HG03342 (cell line): Measurements from ENCODE around the gene ZNG1A.
"Not testable (repeated sequence)": the region's sequence is repeated elsewhere in the genome, so short reads cannot be mapped to it uniquely, and the experiment has no call there.

Experiments
- ATAC-seq: cut with Tn5 transposase; IDR thresholded peaks from one replicate; pipeline ENCODE4 v1.9.1; 2021; ENCODE audit warnings: mild to moderate bottlenecking, moderate library complexity; ENCODE audit not compliant: unreplicated experiment

Gene ZNG1A

DNA sequence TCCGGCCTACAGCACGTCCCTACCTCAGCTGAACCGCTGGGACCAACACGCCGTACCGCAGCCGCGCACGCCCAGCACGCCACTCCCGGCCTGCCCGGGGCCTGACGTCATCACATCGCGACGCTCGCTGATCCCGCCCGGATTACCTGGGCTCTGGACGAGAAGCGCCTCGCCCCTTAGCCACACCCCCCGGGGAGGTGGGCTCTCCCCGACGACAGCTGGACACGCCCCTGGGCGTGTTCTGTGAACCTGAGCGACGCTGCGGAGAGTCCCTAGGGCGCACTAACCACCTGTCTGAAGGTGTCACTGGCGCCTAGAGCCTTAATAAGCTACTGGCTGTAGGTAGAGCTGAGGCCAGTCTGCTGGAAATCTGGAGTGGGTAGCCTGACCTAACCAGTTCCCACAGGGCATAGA is at the start of gene ZNG1A:
TSS of gene ZNG1A (minus strand) at position 87 of the 414 bp plus-strand sequence. CDS start 87 bp downstream, outside the sequence.
- not testable (repeated sequence) for ATAC-seq

DNA sequence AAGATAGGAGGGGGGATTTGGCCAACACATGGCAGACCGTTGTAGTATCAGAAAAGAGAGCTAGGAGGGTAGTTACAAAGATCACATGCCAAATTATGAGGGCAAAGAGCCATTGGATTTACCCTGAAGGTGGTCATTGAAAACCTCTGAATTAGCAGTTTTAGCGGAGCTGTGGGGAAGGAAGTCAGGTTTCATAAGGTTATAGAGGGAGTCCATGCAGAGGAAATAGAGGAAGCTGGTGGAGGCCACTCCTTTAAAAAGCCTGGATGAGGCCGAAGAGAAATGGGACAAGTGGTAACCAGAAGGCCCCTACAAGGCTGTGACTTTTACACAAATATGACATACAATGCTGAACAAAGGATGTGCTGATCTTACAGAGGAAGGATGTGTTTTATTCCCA is 49.0 kb upstream of the ZNG1A start:
- ATAC-seq, result no peak

DNA sequence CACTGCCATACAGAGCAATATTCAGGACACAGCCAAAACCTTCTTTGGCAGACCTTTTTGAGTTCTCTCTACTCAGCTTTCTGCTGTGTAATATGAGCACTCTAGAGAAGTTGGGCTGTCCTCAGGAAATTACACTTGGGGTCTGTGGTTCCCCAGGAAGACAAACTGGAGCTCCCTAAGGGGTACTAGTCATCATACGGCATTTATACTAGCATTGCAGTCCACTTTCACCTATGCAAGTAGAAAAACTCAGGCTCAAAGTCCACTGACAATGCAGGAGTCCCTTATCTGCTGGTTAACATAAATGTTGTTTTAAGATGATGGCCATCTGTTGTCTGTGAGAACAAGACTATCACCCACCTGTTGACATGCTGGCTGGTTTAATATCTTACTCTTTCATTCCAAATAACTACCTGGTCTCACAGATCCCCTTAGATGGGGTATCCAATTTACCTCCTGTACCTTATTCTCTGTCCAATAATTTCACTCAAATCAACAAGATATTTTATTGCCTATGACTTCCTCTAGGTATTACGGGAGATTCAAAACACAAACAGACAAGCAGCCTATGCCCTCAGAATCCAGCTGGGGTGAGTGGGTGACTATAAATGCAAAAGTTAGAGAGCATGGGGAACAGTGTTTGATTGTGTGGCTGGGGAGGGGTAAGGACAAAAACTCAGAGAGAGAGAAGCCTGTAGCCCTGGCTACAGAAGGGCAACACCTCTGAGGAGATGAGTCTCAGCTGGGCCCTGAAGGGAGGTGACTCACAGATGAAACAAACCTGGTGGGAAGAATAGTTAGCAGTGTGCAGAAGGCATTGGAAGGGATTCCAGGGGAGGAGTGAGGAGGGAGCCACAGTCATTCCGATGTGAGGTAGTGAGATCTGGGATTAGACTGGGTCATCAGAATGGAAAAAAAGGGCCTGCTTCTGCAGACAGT is 46.0 kb upstream of the ZNG1A start:
- no peak for ATAC-seq

DNA sequence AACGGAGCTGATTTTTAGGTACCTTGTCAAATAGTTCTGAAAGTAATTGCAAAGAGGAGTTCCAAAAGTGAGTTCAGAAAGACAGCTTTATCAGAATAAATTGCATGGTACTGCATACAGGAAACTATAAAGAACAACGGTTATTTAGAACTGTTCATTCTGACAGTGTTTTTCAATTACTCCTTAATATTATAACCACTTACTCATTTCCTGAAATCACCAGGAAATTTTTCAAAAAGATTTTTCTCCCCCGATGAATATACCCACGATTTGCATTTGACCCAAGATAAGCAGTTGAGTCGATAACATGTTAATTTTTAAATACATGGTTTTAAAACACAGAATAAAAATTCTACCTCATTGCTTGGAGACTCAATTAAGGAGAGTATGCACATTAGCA is 45.2 kb upstream of the ZNG1A start:
- no peak for ATAC-seq

DNA sequence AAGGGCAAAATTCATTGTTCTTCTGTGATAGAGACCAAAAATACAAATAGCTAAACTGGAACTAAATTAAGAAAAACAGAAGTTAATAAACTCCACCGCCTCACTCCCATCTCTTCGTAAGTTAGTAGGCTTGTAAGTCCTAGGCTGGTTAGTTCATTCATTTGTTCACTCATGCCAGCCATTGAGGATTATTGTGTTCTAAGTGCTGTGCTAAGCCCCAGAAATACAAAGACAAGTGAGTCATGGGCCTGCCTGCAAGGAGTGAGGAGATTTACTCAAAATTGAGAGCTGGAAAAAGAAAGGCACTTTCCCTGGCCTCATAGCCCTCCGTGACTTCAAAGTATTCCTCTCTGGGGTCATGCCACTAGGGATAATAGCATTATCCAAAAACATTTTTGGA is 44.3 kb upstream of the ZNG1A start:
- no peak for ATAC-seq

DNA sequence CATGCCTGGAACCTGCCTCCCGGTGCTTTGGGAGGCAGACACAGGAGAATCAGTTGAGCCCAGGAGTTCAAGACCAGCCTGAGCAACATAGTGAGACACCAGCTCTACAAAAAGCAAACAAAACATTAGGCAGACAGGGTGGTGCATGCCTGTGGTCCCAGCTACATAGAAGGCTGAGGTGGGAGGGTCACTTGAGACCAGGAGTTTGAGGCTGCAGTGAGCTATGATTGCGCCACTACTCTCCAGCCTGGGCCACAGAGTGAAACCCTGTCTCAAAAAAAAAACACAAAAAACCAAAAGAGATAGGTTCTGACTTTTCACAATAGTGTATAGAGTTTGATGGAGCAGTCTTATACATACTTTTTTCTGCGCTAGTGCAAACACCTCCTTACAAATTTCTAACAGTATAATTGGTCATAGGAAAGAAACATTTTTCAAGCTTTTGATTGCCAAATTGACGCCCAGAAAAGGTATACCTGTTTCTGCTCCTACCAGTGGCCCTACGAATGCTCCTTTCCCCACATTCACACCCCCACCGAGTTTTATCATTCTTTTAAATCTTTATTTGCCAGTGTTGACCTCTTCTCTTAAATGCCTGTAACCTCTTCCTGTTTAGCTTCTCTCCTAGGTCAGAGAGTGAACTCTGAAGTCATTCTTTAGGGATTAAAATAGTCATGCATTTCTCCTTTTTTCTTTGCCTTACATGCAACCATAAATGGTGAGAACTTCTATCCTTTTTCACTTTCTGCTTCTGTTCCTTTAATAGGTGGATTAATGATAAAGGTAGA is 43.3 kb upstream of the ZNG1A start:
- ATAC-seq, result no peak

DNA sequence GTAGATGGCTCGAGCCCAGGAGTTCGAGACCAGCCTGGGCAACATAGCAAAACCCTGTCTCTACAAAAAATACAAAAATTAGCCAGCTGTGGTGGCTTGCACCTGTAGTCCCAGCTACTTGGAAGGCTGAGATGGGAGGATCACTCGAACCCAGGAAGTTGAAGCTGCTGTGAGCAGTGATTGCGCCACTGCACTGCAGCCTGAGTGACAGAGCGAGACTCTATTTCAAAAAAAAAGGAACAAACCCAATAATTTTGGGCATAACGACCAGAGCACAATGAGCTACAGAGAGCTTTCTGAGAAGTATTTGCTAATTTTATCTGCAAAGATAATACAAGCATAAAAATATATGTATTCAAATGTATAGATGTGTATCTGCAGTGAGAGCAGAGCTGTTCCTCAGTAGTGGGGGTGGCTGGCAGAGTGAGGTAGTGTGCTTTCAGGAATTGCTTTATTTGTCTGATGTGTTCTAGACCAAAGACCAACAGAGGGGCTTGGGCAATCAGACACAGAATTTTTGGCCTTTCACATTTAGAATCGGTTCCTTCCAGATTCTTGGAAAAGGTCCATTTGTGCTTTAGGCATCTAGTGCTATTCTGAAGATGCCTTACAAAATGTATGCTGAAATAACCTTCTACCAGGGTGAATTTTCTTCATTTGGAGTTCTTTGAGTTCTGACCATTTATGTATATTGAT is 41.0 kb upstream of the ZNG1A start:
- no peak for ATAC-seq

DNA sequence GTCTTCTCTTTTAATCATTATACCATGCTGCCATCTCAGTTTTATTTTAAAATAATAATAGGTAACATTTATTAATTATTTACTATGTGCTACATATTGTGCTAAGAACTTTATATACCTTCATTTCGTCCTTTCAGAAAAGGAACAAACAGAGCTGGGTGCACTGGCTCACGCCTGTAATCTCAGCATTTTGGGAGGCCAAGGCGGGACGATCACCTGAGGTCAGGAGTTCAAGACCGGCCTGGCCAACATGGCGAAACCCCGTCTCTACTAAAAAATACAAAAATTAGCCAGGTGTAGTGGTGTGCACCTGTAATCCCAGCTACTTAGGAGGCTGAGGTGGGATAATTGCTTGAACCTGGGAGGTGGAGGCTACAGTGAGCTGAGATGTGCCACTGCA is 40.2 kb upstream of the ZNG1A start:
- ATAC-seq, result not testable (repeated sequence)

DNA sequence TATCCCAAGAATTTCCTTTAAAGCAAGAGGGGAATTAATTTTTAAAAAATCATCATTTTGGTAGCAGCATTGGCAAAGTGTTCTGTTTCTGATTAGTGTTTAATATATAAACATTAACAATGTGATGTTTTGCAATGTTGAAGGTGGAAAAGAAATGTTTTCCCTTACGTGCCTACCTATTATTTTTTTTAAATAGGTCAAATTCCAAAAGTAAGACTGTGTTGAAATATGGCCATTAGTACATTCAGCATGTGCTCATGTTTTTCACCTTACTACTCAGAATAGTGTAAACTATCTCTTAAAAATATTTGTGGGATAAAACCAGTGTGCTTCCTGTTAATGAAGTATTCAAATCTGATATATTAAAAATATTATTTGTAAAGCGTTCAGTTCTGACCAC is 39.1 kb upstream of the ZNG1A start:
- ATAC-seq, result no peak

DNA sequence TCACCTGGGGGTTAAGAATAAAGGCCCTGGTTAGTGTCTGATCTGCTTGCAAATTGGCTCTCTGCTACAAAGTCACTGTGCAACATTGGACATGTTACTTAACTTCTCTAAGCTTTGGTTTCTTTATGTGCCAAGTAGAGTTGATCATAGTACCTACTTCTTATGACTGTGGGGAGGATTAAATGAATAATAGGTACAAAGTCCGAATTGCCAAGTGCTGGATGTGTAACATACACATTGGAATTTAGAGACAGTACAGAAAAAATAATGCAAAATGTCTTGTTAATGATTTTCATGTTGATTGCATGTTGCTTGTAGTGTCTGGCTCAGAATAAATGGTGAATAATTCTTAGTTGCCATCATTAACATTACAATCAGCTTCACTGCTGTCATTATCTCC is 38.0 kb upstream of the ZNG1A start:
- no peak for ATAC-seq

DNA sequence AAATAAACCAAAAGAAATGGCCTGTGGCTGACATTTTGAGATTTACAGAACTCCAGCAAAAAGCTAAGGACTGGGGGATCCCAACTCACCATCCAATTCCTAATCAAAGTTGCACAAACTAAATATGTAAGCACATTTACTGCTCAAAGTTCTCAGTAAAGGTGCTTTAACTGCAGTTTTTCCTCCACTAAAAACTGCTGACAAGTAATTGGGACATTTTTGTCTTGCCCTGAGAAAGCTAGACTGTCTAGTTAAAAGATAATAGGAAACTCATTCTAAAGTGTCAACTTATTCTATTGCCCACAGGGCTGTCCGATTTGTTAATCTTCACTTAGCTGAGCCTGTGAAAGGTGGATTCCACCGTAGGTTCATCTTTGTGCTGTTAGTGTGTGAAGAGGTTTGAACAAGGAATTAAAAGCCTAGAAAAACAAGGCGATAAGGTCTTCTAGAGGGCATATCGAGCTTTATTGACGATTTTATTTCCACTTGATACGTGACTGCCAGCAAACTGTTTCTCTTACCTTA is 36.8 kb upstream of the ZNG1A start:
- no peak for ATAC-seq

DNA sequence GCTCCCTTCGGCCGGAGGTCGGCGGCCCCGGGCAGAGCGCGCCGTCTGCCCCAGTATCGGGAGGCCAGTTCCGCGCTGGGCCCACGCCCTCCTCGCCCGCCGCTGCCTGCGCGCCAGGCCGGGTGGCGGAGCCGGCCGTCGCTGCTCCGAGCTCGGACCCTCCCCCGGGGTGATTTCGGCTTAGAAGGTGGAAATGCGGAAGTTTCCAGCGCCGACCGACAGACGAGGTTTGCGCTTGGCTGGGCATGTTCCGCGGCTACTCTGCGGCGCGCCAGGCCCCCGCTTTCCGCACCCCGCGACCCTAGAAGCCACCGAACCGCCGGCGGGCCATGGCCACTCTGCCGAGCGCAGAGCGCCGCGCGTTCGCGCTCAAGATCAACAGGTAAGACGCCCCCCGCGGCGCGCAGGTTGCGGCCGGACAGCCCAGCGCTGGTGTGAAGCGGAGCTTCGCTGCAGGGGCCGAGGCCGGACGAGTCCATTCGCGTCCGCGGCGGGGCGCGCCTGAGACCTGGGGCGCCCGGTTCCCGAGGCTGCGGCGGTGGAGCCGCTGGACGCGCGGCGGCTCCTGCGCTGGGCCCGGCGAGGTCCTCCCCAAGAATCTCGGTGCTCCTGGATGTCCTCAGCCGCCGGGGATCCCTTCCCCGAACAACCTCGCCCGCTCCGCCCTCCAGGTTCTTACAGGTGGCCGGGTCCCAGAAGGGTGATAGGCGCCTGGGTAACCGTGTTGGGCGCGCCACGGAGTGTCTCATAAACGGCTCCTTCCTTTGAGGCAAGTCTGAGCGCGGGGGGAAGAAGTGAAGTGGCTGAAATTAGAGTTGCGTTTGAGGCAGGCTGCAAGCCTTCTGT is 36.0 kb upstream of the ZNG1A start, which contains the start of gene DOCK8:
TSS of gene DOCK8 (plus strand) at position 218 of the 846 bp plus-strand sequence. CDS start at position 330, 112 bp downstream.
- peak; percentile 75 for ATAC-seq

DNA sequence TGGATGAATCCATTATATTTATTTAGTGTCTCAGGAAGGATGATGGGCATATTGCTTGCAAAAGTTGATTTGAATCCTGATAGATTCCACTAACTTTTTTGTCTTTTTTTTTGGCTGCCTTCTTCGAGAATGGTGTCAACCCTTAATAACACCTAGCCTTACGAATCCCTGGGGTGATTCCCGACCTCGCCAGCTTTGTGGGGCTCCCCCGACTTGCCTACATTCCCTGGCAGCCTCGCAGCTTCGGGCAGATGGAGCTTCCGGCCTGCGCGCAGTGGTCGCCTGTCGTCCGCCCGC is 35.4 kb upstream of the ZNG1A start:
- no peak for ATAC-seq

DNA sequence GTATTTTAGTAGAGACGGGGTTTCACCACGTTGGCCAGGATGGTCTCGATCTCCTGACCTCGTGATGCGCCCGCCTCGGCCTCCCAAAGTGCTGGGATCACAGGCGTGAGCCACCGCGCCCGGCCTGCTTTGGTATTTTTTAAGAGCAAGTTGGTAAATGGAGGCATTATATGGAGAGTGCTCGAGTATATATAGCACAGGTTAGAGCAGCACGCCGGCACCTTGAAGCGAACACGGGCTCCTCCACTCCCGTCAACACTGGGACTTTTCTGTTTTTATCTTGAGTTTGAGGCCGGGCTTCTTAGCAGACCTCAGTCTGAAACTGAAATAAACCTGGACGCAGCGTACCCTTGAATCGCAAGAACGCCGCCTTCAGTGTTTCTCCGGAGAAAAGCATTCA is 35.0 kb upstream of the ZNG1A start:
- ATAC-seq, result not testable (repeated sequence)

DNA sequence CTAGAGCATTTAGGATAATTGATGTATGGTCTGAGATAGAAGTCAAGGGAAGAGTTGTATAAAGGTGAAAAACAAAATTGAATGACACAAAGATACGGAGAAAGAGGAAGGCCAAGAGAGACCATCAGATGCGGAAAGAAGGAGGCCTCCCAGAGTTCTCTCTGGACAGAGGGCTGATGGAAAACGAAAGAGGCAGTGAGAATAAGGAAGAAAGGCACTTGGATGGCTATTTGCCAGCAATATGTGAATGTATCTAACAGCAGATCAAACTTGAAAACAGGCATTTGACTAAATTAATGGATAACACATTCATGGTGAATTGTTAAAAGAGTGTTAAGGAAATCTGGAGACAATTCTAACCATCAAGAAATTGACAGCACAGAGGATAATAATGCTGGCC is 33.4 kb upstream of the ZNG1A start:
- ATAC-seq, result no peak

DNA sequence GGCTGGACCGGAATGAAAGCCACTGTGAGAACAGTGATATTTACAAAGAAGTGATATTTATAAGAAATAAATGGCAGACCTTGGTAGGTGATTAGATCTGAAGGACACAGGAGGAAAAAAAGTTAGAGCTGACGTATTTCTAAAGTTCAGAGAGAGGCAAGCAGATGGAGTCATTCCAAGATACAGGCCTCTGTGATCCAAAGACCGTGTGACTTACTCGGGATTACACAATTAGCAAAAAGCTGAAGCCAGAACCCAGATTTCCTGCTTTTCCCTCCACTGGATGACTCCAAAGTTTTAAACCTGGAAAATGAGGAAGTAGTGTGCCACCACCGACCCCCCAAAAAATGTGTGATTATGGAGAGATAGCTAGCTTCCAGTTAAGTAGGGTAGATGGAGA is 32.7 kb upstream of the ZNG1A start:
- no peak for ATAC-seq

DNA sequence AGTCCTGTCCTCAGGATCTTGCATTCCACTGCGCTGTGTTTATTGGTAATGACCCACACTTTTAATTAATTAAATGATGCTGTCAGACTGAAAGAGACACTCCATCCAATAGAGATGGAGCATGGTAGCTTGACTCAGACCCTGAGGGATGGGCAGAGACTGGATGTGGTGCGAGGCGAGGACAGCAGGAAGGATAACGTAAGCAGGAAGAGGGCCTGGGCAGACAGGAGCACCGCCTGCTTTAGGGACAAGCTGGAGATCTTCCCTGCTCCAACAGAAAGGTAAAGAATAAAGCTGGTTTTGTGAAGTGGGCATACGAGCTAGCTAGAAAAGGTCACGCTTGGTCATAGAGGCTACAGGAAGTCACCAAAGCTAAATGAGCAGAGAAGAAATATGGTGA is 32.2 kb upstream of the ZNG1A start:
- no peak for ATAC-seq

DNA sequence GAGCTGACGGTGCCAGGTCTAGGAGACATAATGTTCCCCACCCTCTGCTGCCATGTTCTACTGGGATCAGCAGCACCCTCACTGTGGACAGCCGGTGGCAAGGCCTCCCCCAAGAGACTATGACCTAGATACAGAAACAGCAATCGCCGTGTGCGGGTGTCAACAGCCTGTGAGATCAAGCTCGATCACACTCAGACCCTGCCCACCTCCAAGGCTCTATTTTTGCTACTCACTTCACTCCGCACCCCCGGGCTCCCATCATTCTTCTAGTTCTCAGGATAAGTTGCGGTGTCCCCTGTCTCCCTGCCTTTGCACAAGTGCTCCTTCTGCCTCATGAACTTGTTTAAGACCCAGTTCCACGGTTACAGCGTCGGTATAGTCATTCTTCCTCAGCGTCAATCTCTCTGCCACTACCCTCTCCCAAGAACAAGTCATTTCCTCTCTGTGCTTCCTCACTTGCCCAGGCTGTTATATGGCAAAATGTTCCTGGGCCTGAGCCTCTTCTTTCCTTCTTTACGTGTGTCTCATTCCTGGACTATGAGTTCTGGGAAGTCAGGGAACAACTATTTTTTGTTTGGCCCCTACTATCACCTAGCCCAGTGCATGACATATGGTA is 30.4 kb upstream of the ZNG1A start:
- no peak for ATAC-seq

DNA sequence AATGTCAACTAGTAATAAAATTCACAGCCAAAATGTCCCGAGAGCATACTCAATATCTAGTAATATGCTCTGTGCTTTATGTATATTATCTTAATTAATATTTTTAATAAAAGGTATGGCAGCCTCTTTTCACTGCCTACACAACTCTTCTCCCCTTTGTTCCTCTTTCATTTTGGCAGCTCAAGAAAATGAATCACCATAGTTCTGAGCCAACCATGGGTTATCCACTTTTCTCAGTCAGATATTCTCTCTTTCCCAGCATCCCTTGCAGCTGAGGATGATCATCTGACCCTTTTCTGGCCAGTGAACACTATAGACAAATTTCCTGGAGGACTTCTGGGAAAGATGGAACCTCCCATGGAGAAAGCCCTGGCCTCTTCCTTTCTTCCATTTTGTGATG is 27.6 kb upstream of the ZNG1A start:
- no peak for ATAC-seq

DNA sequence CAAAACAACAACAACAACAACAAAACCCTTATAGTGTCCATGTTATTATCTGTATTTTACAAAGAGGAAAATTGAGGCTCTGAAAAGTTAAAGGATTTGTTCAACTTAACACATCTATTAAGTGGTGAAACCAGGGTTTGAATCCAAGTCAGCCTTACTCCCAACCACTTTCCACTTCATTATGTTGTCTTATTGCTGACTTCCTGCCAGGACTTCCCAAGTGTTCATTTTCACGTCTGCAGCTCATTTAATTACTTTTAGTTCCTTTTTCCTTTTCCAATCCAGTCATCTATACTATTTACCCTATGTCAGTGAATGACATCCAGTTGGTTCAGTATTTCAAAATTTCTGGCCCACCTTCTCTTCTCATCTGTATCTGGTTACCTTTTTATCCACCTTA is 20.7 kb upstream of the ZNG1A start:
- ATAC-seq, result not testable (repeated sequence)
